GM12878 (cell line): Measurements from ENCODE around the gene SETD2. TPM values are rescaled to one million over a fixed set of nuclear protein-coding genes. Genes with fewer than 3 reads are reported as not detected.
A peak's percentile ranks its signal among the peaks of the same experiment; 100 is the strongest.

Experiments
- ATAC-seq: fragments of 200-7000 bp; cut with Tn5 transposase; 3 replicates; pipeline ENCODE4 v1.9.1; 2020; ENCODE audit warnings: mild to moderate bottlenecking, moderate library complexity
- BruUV-seq: library from RNA; stranded (reverse); fragments of 400-500 nt; replicated peaks from 2 replicates; lab custom pipeline; 2021; lab: Mats Ljungman, UMichigan
- CTCF ChIA-PET: fragments of 300-600 bp; sonication (Branson Sonifier 250); formaldehyde crosslinking; extraction: SDS; loops from one replicate; lab custom pipeline; 2021; ENCODE audit warnings: inconsistent platforms; lab: Yijun Ruan, JAX
- POLR2A ChIA-PET: fragments of 350-600 bp; formaldehyde crosslinking; extraction: SDS; loops from one replicate; lab custom pipeline; 2021; ENCODE audit warnings: inconsistent platforms; lab: Charles Lee
- RAD21 ChIA-PET: fragments of 300-600 bp; sonication (Branson Sonifier 250); formaldehyde crosslinking; loops from one replicate; lab custom pipeline; 2023; ENCODE audit warnings: antibody characterized with exemption; ENCODE audit not compliant: unreplicated experiment; lab: Charles Lee
- SMC1A ChIA-PET: fragments of 300-600 bp; sonication (Branson Sonifier 250); formaldehyde crosslinking; loops from one replicate; lab custom pipeline; 2023; ENCODE audit not compliant: unreplicated experiment, uncharacterized antibody; lab: Charles Lee
- DNase-seq: peaks from one replicate; pipeline ENCODE4 v3.0.0-alpha.2; 2011; ENCODE audit warnings: low read depth, low spot score
- FAIRE-seq: peaks from 3 replicates; lab custom pipeline; 2011; peaks lifted over from hg19 to GRCh38; lab: Jason Lieb, UNC
- H2AFZ ChIP-seq: 2 replicates; pipeline ENCODE4 v1.6.0; 2011; ENCODE audit warnings: low read depth, low read length, control low read depth; ENCODE audit not compliant: control insufficient read depth
- H3K27ac ChIP-seq: 2 replicates; pipeline ENCODE4 v1.5.1; 2011; ENCODE audit warnings: control low read depth; ENCODE audit not compliant: control insufficient read depth, insufficient read depth
- H3K27me3 ChIP-seq, 2 experiments: replicated peaks in 1 of 2; 2 replicates each; pipeline versions ENCODE4 v1.6.0 to v1.6.1; 2011; ENCODE audit warnings: low read length in 1 of 2; ENCODE audit not compliant: control insufficient read depth in 2 of 2, insufficient read depth in 2 of 2
- H3K36me3 ChIP-seq, 2 experiments: 2 replicates each; pipeline ENCODE4 v1.5.1; 2011; ENCODE audit warnings: low read length in 1 of 2; ENCODE audit not compliant: control insufficient read depth in 2 of 2, insufficient read depth in 2 of 2
- H3K4me1 ChIP-seq: 2 replicates; pipeline ENCODE4 v1.6.1; 2011; ENCODE audit warnings: mild to moderate bottlenecking, low read length, moderate library complexity, mixed read lengths; ENCODE audit not compliant: control insufficient read depth, insufficient read depth
- H3K4me2 ChIP-seq: 2 replicates; pipeline ENCODE4 v1.6.0; 2011; ENCODE audit warnings: control low read depth; ENCODE audit not compliant: control insufficient read depth, insufficient read depth
- H3K4me3 ChIP-seq: fragments of 200-600 bp; sonication (generic); 2 replicates; pipeline ENCODE4 v1.5.1; 2016
- H3K79me2 ChIP-seq: 2 replicates; pipeline ENCODE4 v1.6.0; 2011; ENCODE audit warnings: low read length; ENCODE audit not compliant: control insufficient read depth, insufficient read depth
- H3K9ac ChIP-seq: 2 replicates; pipeline ENCODE4 v1.8.0; 2011; ENCODE audit warnings: low read length, control low read depth, mixed read lengths; ENCODE audit not compliant: control insufficient read depth, insufficient read depth
- H3K9me3 ChIP-seq: replicated peaks from 3 replicates; pipeline ENCODE4 v1.5.1; 2011; ENCODE audit warnings: mild to moderate bottlenecking, low read length; ENCODE audit not compliant: control insufficient read depth, insufficient read depth
- H4K20me1 ChIP-seq: 2 replicates; pipeline ENCODE4 v1.6.0; 2011; ENCODE audit not compliant: control insufficient read depth, insufficient read depth
- EP300 ChIP-seq, 2 experiments: fragments of 150-350 bp in 1 of 2; IDR thresholded peaks; 2 replicates each; pipeline ENCODE4 v1.6.1; 2011 to 2012; ENCODE audit warnings: low read depth in 2 of 2, low read length in 2 of 2, borderline replicate concordance in 1 of 2, improper control_type of control experiment in 1 of 2, inconsistent platforms in 1 of 2; ENCODE audit not compliant: control insufficient read depth in 1 of 2
- HDAC6 ChIP-seq: fragments of 200-600 bp; sonication (generic); IDR thresholded peaks from one replicate; pipeline ENCODE4 v1.8.0; 2017; ENCODE audit warnings: antibody characterized with exemption; ENCODE audit not compliant: unreplicated experiment
- IKZF1 ChIP-seq: fragments of 450-650 bp; conservative IDR thresholded peaks from 2 replicates; pipeline ENCODE4 v1.6.1; 2017; ENCODE audit warnings: antibody characterized with exemption, mild to moderate bottlenecking
- IKZF2 ChIP-seq, 2 experiments: fragments of 450-650 bp; IDR thresholded peaks; 2 replicates each; pipeline ENCODE4 v1.6.1; 2017; ENCODE audit warnings: mild to moderate bottlenecking in 2 of 2, moderate library complexity in 2 of 2
- MTA2 ChIP-seq: fragments of 450-650 bp; IDR thresholded peaks from 2 replicates; pipeline ENCODE4 v1.6.1; 2016; ENCODE audit warnings: low read depth, mild to moderate bottlenecking, moderate library complexity
- NBN ChIP-seq: fragments of 450-650 bp; IDR thresholded peaks from 2 replicates; pipeline ENCODE4 v1.6.1; 2016
- POU2F2 ChIP-seq: IDR thresholded peaks from 3 replicates; pipeline ENCODE4 v1.6.1; 2011; ENCODE audit warnings: low read depth, mild to moderate bottlenecking, low read length, borderline replicate concordance
- REST ChIP-seq: IDR thresholded peaks from 2 replicates; pipeline ENCODE4 v1.6.1; 2012; ENCODE audit warnings: mild to moderate bottlenecking, low read depth, low read length
- RUNX3 ChIP-seq: IDR thresholded peaks from 2 replicates; pipeline ENCODE4 v1.6.1; 2012; ENCODE audit warnings: low read length, inconsistent platforms
- YY1 ChIP-seq: IDR thresholded peaks from 2 replicates; pipeline ENCODE4 v1.6.1; 2011; ENCODE audit warnings: low read depth, mild to moderate bottlenecking, low read length
- WGBS: methylation state at CpG from one replicate; pipeline ENCODE4 v1.1.6; 2016; ENCODE audit warnings: low lambda C conversion rate; ENCODE audit not compliant: insufficient replicate concordance, insufficient coverage; ENCODE audit errors: missing lambda C conversion rate; 5-methylcytosine and 5-hydroxymethylcytosine counted together
- in situ Hi-C: fragments of 300-500 bp; cut with MboI; formaldehyde crosslinking; loops from 9 replicates; pipeline ENCODE4 v1.14.3; 2018; ENCODE audit warnings: mixed read lengths
- intact Hi-C: fragments of 100-400 bp; cut with micrococcal nuclease; formaldehyde crosslinking; loops from one replicate; pipeline ENCODE4 v1.14.2; 2022; ENCODE audit not compliant: unreplicated experiment
- polyA plus RNA-seq, 11 experiments: library from polyadenylated mRNA; depleted of rRNA in 4 of 11; unstranded in 6 of 11; stranded (reverse) in 5 of 11; fragments of >200 nt; fragmentation: Nextera tagmentation in 4 of 11; fragmentation: Illumina TruSeq in 1 of 11; extraction: Ambion mirVana in 4 of 11; extraction: Trizol in 1 of 11; gene quantifications; 1 replicate in 1 of 11; 2 replicates in 10 of 11; pipeline versions ENCODE4 v1.2.1 to v1.2.3, GENCODE V29; 2011 to 2016; ENCODE audit warnings: inconsistent platforms in 2 of 11, missing spikeins in 2 of 11, low read depth in 1 of 11
- total RNA-seq, 4 experiments: library from RNA; depleted of rRNA in 3 of 4; stranded (reverse); fragments of >200 nt in 3 of 4; fragmentation: Illumina TruSeq in 1 of 4; extraction: Trizol in 1 of 4; gene quantifications; 2 replicates each; pipeline versions ENCODE4 v1.2.1 to v1.2.3, GENCODE V29; 2013 to 2021

SETD2 gene
- total and polyA plus RNA-seq, 10 of the 15 experiments (the other 5 are each of a cell fraction or from before 2014, with no cell fraction given), result 8.4 to 44.9 (median 24.5) TPM

GRCh38 chr3:46972396-46972795 lies 191.5 kb downstream of the SETD2 start:
- no peak overlapping the region for H3K9ac ChIP-seq
- peaks cover 9% of the 10 kb centered on the region in 2 experiments; a peak in 3 of 4 replicates for H3K36me3 ChIP-seq
- RAD21 ChIA-PET, result interaction anchor here (1.0 to 2.7 kb wide), 2 partner anchors 38 to 45 kb away, joined by 8 to 24 read pairs; no protein-coding TSS in a partner anchor
- in situ Hi-C loops, result no loop called here
- POLR2A ChIA-PET, result interaction anchor here (1.0 to 3.7 kb wide), 3 partner anchors 13 to 46 kb away, joined by 3 to 19 read pairs (median 5); no protein-coding TSS in a partner anchor
- H3K79me2 ChIP-seq, result peaks cover 88% of the 10 kb centered on the region
- FAIRE-seq (no peak), ATAC-seq (no peak), DNase-seq (no peak)
- peaks cover 33% of the 10 kb centered on the region for H3K4me1 ChIP-seq
- H3K9me3 ChIP-seq, result no peaks in the 10 kb centered on the region
- no peaks in the 10 kb centered on the region for H3K27me3 ChIP-seq
- H2AFZ ChIP-seq, result no peak overlapping the region
- H3K4me3 ChIP-seq, result peak overlapping the region; percentile 56; the same call in 1 of the 2 replicates
- no peak overlapping the region; the same call in 1 of the 2 replicates for H3K27ac ChIP-seq
- intact Hi-C loops, result no loop called here
- 38% methylated on average over 2 of the region's 2 CpGs for WGBS
- BruUV-seq, result TSS peak; percentile 40
- peak; percentile 76 for TF ChIP-seq RUNX3
- no peak for TF ChIP-seq REST
- TF ChIP-seq YY1, result 0 out of 2 replicates have a peak, but pooled peaks have one; percentile 28
- peak; percentile 67 for TF ChIP-seq MTA2
- TF ChIP-seq EP300 (IDR thresholded peaks at IDR 0.05; ENCODE audit: borderline replicate concordance in 1 of 2, control insufficient read depth in 1 of 2, low read depth in 2 of 2, low read length in 2 of 2), result 0 out of 4 replicates have a peak, but pooled peaks of 1 of the 2 experiments have one; percentile 21
- peak; percentile 33; the same call in 1 of the 2 replicates for TF ChIP-seq NBN
- TF ChIP-seq HDAC6, result no peak
- peak; percentile 78; the same call in 1 of the 3 replicates for TF ChIP-seq POU2F2
- TF ChIP-seq IKZF2 (IDR thresholded peaks at IDR 0.05), result peak; percentile 25 to 39; a peak in 2 of 4 replicates
- peak; percentile 38; the same call in 1 of the 2 replicates for TF ChIP-seq IKZF1
- H3K4me2 ChIP-seq, result peak overlapping the region; percentile 26
- CTCF ChIA-PET, result interaction anchor here (1.4 kb wide), 1 partner anchor 44 kb away, joined by 3 read pairs; no protein-coding TSS in a partner anchor
- H4K20me1 ChIP-seq, result peaks cover 12% of the 10 kb centered on the region
- SMC1A ChIA-PET, result interaction anchor here (0.7 to 1.6 kb wide), 6 partner anchors 10 to 849 kb away, joined by 3 to 9 read pairs (median 3); no protein-coding TSS in a partner anchor
